GM10847 (cell line): Measurements from ENCODE around the gene CSF3R.

ENCODE experiments used
- POLR2A ChIP-seq: IDR thresholded peaks from 2 replicates; pipeline ENCODE4 v1.6.1; 2011; ENCODE audit not compliant: insufficient read length; ENCODE audit errors: extremely low read depth

The CSF3R gene

GRCh38 chr1:36425791-36426190 is 56.9 kb downstream of the CSF3R start:
- TF ChIP-seq POLR2A, result no peak

GRCh38 chr1:36421649-36422048 is 61.1 kb downstream of the CSF3R start:
- TF ChIP-seq POLR2A, result no peak

- no peak for TF ChIP-seq POLR2A
These were observed 61.8 kb downstream of the CSF3R start for GRCh38 chr1:36420836-36421317.

- no peak for TF ChIP-seq POLR2A
These were observed 62.3 kb downstream of the CSF3R start for GRCh38 chr1:36420409-36420808.

GRCh38 chr1:36419569-36419968 is 63.1 kb downstream of the CSF3R start:
- TF ChIP-seq POLR2A, result no peak

GRCh38 chr1:36419140-36419539 is 63.6 kb downstream of the CSF3R start:
- no peak for TF ChIP-seq POLR2A

- TF ChIP-seq POLR2A, result no peak
These were observed 64.8 kb downstream of the CSF3R start for GRCh38 chr1:36417931-36418330.
